ENCODE data around the gene VASH2. TPM values are rescaled to one million over a fixed set of nuclear protein-coding genes. Genes with fewer than 3 reads are reported as not detected.
"Not testable (repeated sequence)": the region's sequence is repeated elsewhere in the genome, so short reads cannot be mapped to it uniquely, and the experiment has no call there.

VASH2 gene
- polyA plus RNA-seq, 1 donor from 2014 or later: 65.2 TPM

DNA sequence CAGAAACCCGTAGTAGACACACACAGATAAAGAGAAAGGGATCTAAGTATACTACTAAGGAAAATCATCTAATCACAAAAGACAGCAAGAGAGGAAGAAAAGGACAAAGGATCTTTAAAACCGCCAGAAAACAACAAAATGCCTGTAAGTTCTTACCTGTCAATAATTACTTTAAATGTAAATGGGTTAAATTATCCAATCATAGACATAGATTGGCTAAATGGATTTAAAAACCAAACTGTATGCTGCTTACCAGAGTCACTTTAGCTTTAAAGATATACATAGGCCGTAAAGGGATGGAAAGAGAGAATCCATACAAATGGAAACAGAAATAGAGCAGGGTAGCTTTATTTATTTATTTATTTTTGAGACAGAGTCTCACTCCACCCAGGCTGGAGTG is 48.3 kb upstream of the VASH2 start:
- H3K9me3 ChIP-seq (ENCODE audit: low read length): no peaks in the 10 kb centered on the region
- H3K36me3 ChIP-seq (ENCODE audit: insufficient read depth, low read length): peaks cover 11% of the 10 kb centered on the region
- H2AFZ ChIP-seq (ENCODE audit: low read depth, low read length): no peak overlapping the region
- no peaks in the 10 kb centered on the region for H3K79me2 ChIP-seq (replicated peaks; ENCODE audit: insufficient read depth, low read length)
- H3K9me2 ChIP-seq (ENCODE audit: insufficient read depth, low read length): no peaks in the 10 kb centered on the region
- no peak overlapping the region for H3K4me2 ChIP-seq (ENCODE audit: low read length)
- no peaks in the 10 kb centered on the region for H4K20me1 ChIP-seq (ENCODE audit: insufficient read depth)
- no peak overlapping the region for H3K4me3 ChIP-seq (ENCODE audit: low read length)
- no peak overlapping the region for H3K27ac ChIP-seq (ENCODE audit: low read length)
- H3K27me3 ChIP-seq (ENCODE audit: insufficient read depth, low read depth, low read length): no peaks in the 10 kb centered on the region
- H3F3A ChIP-seq (ENCODE audit: insufficient read depth, low read length, poor library complexity, severe bottlenecking): no peaks in the 10 kb centered on the region
- H3K9ac ChIP-seq (ENCODE audit: low read length): no peak overlapping the region
- TF ChIP-seq RAD21 (conservative IDR thresholded peaks at IDR 0.05): no peak
- TF ChIP-seq TAF1 (IDR thresholded peaks at IDR 0.05; ENCODE audit: low read depth): no peak
- no peak for TF ChIP-seq CTCF (IDR thresholded peaks at IDR 0.05; ENCODE audit: poor library complexity, severe bottlenecking)
- TF ChIP-seq, protein P1, sequence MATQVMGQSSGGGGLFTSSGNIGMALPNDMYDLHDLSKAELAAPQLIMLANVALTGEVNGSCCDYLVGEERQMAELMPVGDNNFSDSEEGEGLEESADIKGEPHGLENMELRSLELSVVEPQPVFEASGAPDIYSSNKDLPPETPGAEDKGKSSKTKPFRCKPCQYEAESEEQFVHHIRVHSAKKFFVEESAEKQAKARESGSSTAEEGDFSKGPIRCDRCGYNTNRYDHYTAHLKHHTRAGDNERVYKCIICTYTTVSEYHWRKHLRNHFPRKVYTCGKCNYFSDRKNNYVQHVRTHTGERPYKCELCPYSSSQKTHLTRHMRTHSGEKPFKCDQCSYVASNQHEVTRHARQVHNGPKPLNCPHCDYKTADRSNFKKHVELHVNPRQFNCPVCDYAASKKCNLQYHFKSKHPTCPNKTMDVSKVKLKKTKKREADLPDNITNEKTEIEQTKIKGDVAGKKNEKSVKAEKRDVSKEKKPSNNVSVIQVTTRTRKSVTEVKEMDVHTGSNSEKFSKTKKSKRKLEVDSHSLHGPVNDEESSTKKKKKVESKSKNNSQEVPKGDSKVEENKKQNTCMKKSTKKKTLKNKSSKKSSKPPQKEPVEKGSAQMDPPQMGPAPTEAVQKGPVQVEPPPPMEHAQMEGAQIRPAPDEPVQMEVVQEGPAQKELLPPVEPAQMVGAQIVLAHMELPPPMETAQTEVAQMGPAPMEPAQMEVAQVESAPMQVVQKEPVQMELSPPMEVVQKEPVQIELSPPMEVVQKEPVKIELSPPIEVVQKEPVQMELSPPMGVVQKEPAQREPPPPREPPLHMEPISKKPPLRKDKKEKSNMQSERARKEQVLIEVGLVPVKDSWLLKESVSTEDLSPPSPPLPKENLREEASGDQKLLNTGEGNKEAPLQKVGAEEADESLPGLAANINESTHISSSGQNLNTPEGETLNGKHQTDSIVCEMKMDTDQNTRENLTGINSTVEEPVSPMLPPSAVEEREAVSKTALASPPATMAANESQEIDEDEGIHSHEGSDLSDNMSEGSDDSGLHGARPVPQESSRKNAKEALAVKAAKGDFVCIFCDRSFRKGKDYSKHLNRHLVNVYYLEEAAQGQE (IDR thresholded peaks at IDR 0.05; ENCODE audit: borderline replicate concordance): no peak
- TF ChIP-seq SMC3 (conservative IDR thresholded peaks at IDR 0.05; ENCODE audit: poor library complexity): no peak
- no peak for TF ChIP-seq POLR2AphosphoS5 (IDR thresholded peaks at IDR 0.05)
- no peak for TF ChIP-seq EP300 (conservative IDR thresholded peaks at IDR 0.05; ENCODE audit: poor library complexity, severe bottlenecking)
- TF ChIP-seq MXI1 (conservative IDR thresholded peaks at IDR 0.05; ENCODE audit: poor library complexity, severe bottlenecking): no peak
- TF ChIP-seq EZH2 (IDR thresholded peaks at IDR 0.05; ENCODE audit: borderline replicate concordance, insufficient read depth, low read length, poor library complexity, severe bottlenecking): no peak

DNA sequence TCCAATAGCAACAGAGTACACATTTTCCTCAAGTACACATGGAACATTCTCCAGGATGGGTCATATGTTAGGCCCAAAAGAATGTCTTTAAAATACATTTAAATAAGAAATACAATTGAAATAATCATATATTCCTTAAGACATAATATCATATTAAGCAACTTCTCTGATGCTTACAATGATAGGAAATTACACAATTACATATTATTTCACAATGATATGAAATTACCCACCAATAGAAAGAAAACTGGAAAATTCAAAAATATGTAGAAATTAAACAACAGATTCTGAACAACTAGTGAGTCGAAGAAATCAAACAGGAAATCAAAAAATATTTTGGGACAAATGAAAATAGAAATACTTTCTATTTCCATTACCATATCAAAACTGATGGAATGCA is 46.7 kb upstream of the VASH2 start:
- H3K4me3 ChIP-seq (ENCODE audit: low read length): no peak overlapping the region
- no peak overlapping the region for H3K9ac ChIP-seq (ENCODE audit: low read length)
- H3K27me3 ChIP-seq (ENCODE audit: insufficient read depth, low read depth, low read length): no peaks in the 10 kb centered on the region
- H3K36me3 ChIP-seq (ENCODE audit: insufficient read depth, low read length): peaks cover 11% of the 10 kb centered on the region
- H3K27ac ChIP-seq (ENCODE audit: low read length): no peak overlapping the region
- TF ChIP-seq CTCF (IDR thresholded peaks at IDR 0.05; ENCODE audit: poor library complexity, severe bottlenecking) (no peak), MXI1 (conservative IDR thresholded peaks at IDR 0.05; ENCODE audit: poor library complexity, severe bottlenecking) (no peak), RAD21 (conservative IDR thresholded peaks at IDR 0.05) (no peak), SMC3 (conservative IDR thresholded peaks at IDR 0.05; ENCODE audit: poor library complexity) (no peak), TAF1 (IDR thresholded peaks at IDR 0.05; ENCODE audit: low read depth) (no peak), POLR2AphosphoS5 (IDR thresholded peaks at IDR 0.05) (no peak), EP300 (conservative IDR thresholded peaks at IDR 0.05; ENCODE audit: poor library complexity, severe bottlenecking) (no peak), EZH2 (IDR thresholded peaks at IDR 0.05; ENCODE audit: borderline replicate concordance, insufficient read depth, low read length, poor library complexity, severe bottlenecking) (no peak)
- TF ChIP-seq, protein P1 (IDR thresholded peaks at IDR 0.05; ENCODE audit: borderline replicate concordance): no peak
- no peaks in the 10 kb centered on the region for H3K9me2 ChIP-seq (ENCODE audit: insufficient read depth, low read length)
- no peaks in the 10 kb centered on the region for H3K79me2 ChIP-seq (replicated peaks; ENCODE audit: insufficient read depth, low read length)
- no peaks in the 10 kb centered on the region for H3K9me3 ChIP-seq (ENCODE audit: low read length)
- no peak overlapping the region for H2AFZ ChIP-seq (ENCODE audit: low read depth, low read length)
- H3F3A ChIP-seq (ENCODE audit: insufficient read depth, low read length, poor library complexity, severe bottlenecking): no peaks in the 10 kb centered on the region
- no peak overlapping the region for H3K4me2 ChIP-seq (ENCODE audit: low read length)
- H4K20me1 ChIP-seq (ENCODE audit: insufficient read depth): no peaks in the 10 kb centered on the region

DNA sequence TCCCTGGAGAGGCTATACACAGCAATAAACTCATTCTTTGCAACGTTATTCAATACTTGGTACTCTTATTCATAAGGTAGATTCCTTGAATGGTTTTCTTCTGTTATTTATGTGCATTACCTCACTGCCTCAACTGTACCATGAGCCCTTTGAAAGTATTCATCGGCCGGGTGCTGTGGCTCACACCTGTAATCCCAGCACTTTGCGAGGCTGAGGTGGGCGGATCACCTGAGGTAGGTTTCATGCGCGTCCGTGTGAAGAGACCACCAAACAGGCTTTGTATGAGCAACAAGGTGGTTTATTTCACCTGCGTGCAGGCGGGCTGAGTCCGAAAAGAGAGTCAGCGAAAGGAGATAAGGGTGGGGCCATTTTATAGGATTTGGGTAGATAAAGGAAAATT is 42.3 kb upstream of the VASH2 start:
- H3K4me3 ChIP-seq (ENCODE audit: low read length); H3F3A ChIP-seq (ENCODE audit: insufficient read depth, low read length, poor library complexity, severe bottlenecking); H2AFZ ChIP-seq (ENCODE audit: low read depth, low read length); H3K27ac ChIP-seq (ENCODE audit: low read length); H3K9me2 ChIP-seq (ENCODE audit: insufficient read depth, low read length); H3K79me2 ChIP-seq (replicated peaks; ENCODE audit: insufficient read depth, low read length); H4K20me1 ChIP-seq (ENCODE audit: insufficient read depth); H3K27me3 ChIP-seq (ENCODE audit: insufficient read depth, low read depth, low read length); H3K9me3 ChIP-seq (ENCODE audit: low read length); H3K36me3 ChIP-seq (ENCODE audit: insufficient read depth, low read length); H3K4me2 ChIP-seq (ENCODE audit: low read length); H3K9ac ChIP-seq (ENCODE audit: low read length): not testable (repeated sequence)
